C4-2B (cell line): ENCODE data around the gene KLHL18.

Experiments
- CTCF ChIP-seq: fragments of 450-650 bp; conservative IDR thresholded peaks from 2 replicates; pipeline ENCODE4 v1.5.1; 2017; ENCODE audit warnings: mild to moderate bottlenecking
- ZFX ChIP-seq: fragments of 450-650 bp; IDR thresholded peaks from 2 replicates; pipeline ENCODE4 v1.6.1; 2017

DNA sequence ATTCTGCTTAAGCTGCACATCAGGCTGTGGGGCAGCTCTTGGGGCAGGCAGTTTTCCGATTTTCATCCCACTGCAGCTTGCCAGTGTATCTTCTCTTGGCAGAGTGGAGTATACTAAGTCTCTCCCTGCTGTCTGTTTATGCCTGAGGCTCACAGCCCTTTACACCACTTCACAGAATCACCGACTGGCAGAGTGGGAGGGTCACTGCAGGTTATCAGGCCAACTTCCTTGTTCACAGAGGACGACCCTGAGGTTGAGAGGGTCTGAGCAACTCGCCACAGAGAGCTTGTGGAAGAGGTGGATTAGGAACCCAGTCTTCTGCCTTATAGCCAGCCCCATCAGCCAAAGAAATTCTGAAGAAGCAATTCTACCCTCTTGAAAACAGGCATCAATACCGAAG is 31.1 kb upstream of the KLHL18 start:
- TF ChIP-seq CTCF (no peak), ZFX (no peak)
